H9 (cell line): ENCODE results near the gene MCF2L2. TPM values are rescaled to one million over a fixed set of nuclear protein-coding genes. Genes with fewer than 3 reads are reported as not detected.

Experiments
- DNase-seq: peaks from one replicate; pipeline ENCODE4 v3.0.0-alpha.2; 2017
- H2AFZ ChIP-seq: one replicate; pipeline ENCODE4 v1.6.1; 2013; ENCODE audit warnings: mild to moderate bottlenecking, low read length, control low read depth, moderate library complexity
- H2AK5ac ChIP-seq: 2 replicates; pipeline ENCODE4 v1.6.1; 2013; ENCODE audit warnings: low read length, control low read depth, mixed read lengths; ENCODE audit not compliant: insufficient read length
- H2BK120ac ChIP-seq: one replicate; pipeline ENCODE4 v1.6.1; 2013; ENCODE audit warnings: low read depth, mild to moderate bottlenecking, low read length, control low read depth, inconsistent platforms; ENCODE audit not compliant: poor library complexity, severe bottlenecking
- H2BK12ac ChIP-seq: 2 replicates; pipeline ENCODE4 v1.6.1; 2013; ENCODE audit warnings: low read length, control low read depth, mixed read lengths, low read depth; ENCODE audit not compliant: insufficient read length
- H2BK15ac ChIP-seq: 2 replicates; pipeline ENCODE4 v1.6.1; 2013; ENCODE audit warnings: low read depth, low read length, control low read depth
- H2BK20ac ChIP-seq: one replicate; pipeline ENCODE4 v1.6.1; 2013; ENCODE audit warnings: low read depth, mild to moderate bottlenecking, low read length, control low read depth, inconsistent platforms; ENCODE audit not compliant: poor library complexity, severe bottlenecking
- H2BK5ac ChIP-seq: 2 replicates; pipeline ENCODE4 v1.6.1; 2013; ENCODE audit warnings: low read length, control low read depth, mixed read lengths; ENCODE audit not compliant: insufficient read length
- H3K14ac ChIP-seq: 2 replicates; pipeline ENCODE4 v1.6.1; 2013; ENCODE audit warnings: low read length, control low read depth; ENCODE audit not compliant: insufficient read depth
- H3K18ac ChIP-seq: 2 replicates; pipeline ENCODE4 v1.6.1; 2013; ENCODE audit warnings: low read depth, mild to moderate bottlenecking, mixed read lengths, low read length, control low read depth; ENCODE audit not compliant: insufficient read length
- H3K23ac ChIP-seq: 2 replicates; pipeline ENCODE4 v1.6.1; 2013; ENCODE audit warnings: low read length, control low read depth, mixed read lengths, low read depth; ENCODE audit not compliant: insufficient read length
- H3K23me2 ChIP-seq: 2 replicates; pipeline ENCODE4 v1.6.1; 2013; ENCODE audit warnings: low read depth, mild to moderate bottlenecking, mixed read lengths, low read length, control low read depth; ENCODE audit not compliant: insufficient read length, poor library complexity, severe bottlenecking
- H3K27ac ChIP-seq: 2 replicates; pipeline ENCODE4 v1.5.1; 2013; ENCODE audit warnings: low read length, control low read depth, mixed read lengths, low read depth; ENCODE audit not compliant: insufficient read length
- H3K27me3 ChIP-seq: 2 replicates; pipeline ENCODE4 v1.6.1; 2013; ENCODE audit warnings: low read length, control low read depth, inconsistent platforms; ENCODE audit not compliant: insufficient read depth
- H3K4ac ChIP-seq: 2 replicates; pipeline ENCODE4 v1.6.1; 2013; ENCODE audit warnings: low read depth, mild to moderate bottlenecking, control low read depth, inconsistent platforms, low read length, moderate library complexity
- H3K4me1 ChIP-seq: 2 replicates; pipeline ENCODE4 v1.6.1; 2013; ENCODE audit warnings: low read length, control low read depth, inconsistent platforms; ENCODE audit not compliant: insufficient read depth
- H3K4me2 ChIP-seq: 2 replicates; pipeline ENCODE4 v1.6.1; 2013; ENCODE audit warnings: low read length, control low read depth, mixed read lengths; ENCODE audit not compliant: insufficient read length, insufficient read depth
- H3K56ac ChIP-seq: 2 replicates; pipeline ENCODE4 v1.6.1; 2013; ENCODE audit warnings: low read depth, mild to moderate bottlenecking, mixed read lengths, low read length, control low read depth; ENCODE audit not compliant: insufficient read length
- H3K79me1 ChIP-seq: 2 replicates; pipeline ENCODE4 v1.6.1; 2013; ENCODE audit warnings: low read depth, mild to moderate bottlenecking, moderate library complexity, low read length, control low read depth, inconsistent platforms; ENCODE audit not compliant: insufficient read depth, poor library complexity, severe bottlenecking
- H3K79me2 ChIP-seq: 2 replicates; pipeline ENCODE4 v1.6.1; 2013; ENCODE audit warnings: low read length, control low read depth, inconsistent platforms; ENCODE audit not compliant: insufficient read depth
- H3K9ac ChIP-seq: 2 replicates; pipeline ENCODE4 v1.6.1; 2013; ENCODE audit warnings: low read length, control low read depth, mixed read lengths; ENCODE audit not compliant: insufficient read length; ENCODE audit errors: extremely low read depth
- H3K9me3 ChIP-seq: one replicate; pipeline ENCODE4 v1.6.1; 2013; ENCODE audit warnings: low read depth, low read length, inconsistent platforms; ENCODE audit not compliant: control insufficient read depth
- H3T11ph ChIP-seq: one replicate; pipeline ENCODE4 v1.6.1; 2013; ENCODE audit warnings: mild to moderate bottlenecking, low read length, control low read depth, inconsistent platforms
- H4K20me1 ChIP-seq: one replicate; pipeline ENCODE4 v1.6.1; 2013; ENCODE audit not compliant: control insufficient read depth, insufficient read length, insufficient read depth
- H4K5ac ChIP-seq: 2 replicates; pipeline ENCODE4 v1.6.1; 2013; ENCODE audit warnings: low read depth, mild to moderate bottlenecking, mixed read lengths, low read length, control low read depth; ENCODE audit not compliant: insufficient read length
- H4K8ac ChIP-seq: replicated peaks from 2 replicates; pipeline ENCODE4 v1.6.1; 2013; ENCODE audit warnings: low read length, control low read depth, mixed read lengths, low read depth; ENCODE audit not compliant: insufficient read length
- H4K91ac ChIP-seq: 2 replicates; pipeline ENCODE4 v1.6.1; 2013; ENCODE audit warnings: low read depth, mild to moderate bottlenecking, moderate library complexity, mixed read lengths, low read length, control low read depth; ENCODE audit not compliant: insufficient read length
- H3K27ac Mint-ChIP-seq, 3 experiments: 2 replicates in 2 of 3; 3 replicates in 1 of 3; pipeline ENCODE4 v1.8.0; 2020 to 2021; ENCODE audit warnings: mixed read lengths in 3 of 3, mild to moderate bottlenecking in 1 of 3, moderate library complexity in 1 of 3
- H3K27me3 Mint-ChIP-seq: 2 replicates; pipeline ENCODE4 v1.8.0; 2021; ENCODE audit warnings: low read depth, mild to moderate bottlenecking, moderate library complexity, mixed read lengths
- H3K36me3 Mint-ChIP-seq, 3 experiments: 2 replicates in 2 of 3; 3 replicates in 1 of 3; pipeline ENCODE4 v1.8.0; 2020 to 2021; ENCODE audit warnings: low read depth in 3 of 3, mixed read lengths in 3 of 3; ENCODE audit not compliant: insufficient read depth in 1 of 3
- H3K4me1 Mint-ChIP-seq, 2 experiments: 2 replicates each; pipeline ENCODE4 v1.8.0; 2020; ENCODE audit warnings: mixed read lengths in 2 of 2
- H3K4me3 Mint-ChIP-seq, 2 experiments: 2 replicates in 1 of 2; 3 replicates in 1 of 2; pipeline ENCODE4 v1.8.0; 2020 to 2021; ENCODE audit warnings: mild to moderate bottlenecking in 2 of 2, mixed read lengths in 2 of 2, moderate library complexity in 1 of 2
- H3K9me3 Mint-ChIP-seq, 2 experiments: 2 replicates in 1 of 2; 3 replicates in 1 of 2; pipeline ENCODE4 v1.8.0; 2020; ENCODE audit warnings: mild to moderate bottlenecking in 2 of 2, mixed read lengths in 2 of 2, moderate library complexity in 1 of 2
- total RNA-seq: library from RNA; stranded (reverse); gene quantifications from 2 replicates; pipeline ENCODE4 v1.2.1, GENCODE V29; 2021
- TF ChIP-seq, protein P1 (sequence below): fragments of 200-600 bp; sonication (generic); conservative IDR thresholded peaks from 3 replicates; pipeline ENCODE4 v1.8.0; 2021; ENCODE audit warnings: antibody characterized with exemption, mild to moderate bottlenecking

MCF2L2 gene
- total RNA-seq, 1 experiment from 2014 or later, result 6.4 TPM

DNA sequence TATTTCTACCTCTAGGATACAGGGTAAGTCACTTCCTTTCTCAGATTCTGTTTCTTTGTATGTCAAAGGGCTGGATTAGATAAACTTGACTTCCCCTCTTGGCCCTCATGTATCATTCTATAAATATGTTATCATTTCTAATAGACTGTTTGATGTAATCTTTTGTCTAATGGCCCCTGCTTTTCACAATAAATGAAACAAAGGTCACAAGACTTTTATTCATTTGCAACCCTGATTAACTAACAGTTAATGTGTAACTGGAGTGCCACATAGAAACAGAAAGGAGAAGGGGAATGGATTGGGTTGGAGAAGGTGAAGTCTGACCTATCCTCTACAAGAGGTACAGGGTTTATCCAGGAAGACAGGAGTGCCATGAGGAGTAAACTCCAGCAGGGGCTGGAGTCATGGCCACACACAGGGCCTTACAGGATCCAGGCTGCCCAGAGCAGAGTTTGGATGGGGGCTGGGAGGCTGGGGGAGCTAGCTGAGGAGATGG is 183.4 kb downstream of the MCF2L2 start:
- no peak overlapping the region; a peak in 1 of 7 replicates for H3K27ac Mint-ChIP-seq
- no peak overlapping the region for H4K5ac ChIP-seq
- no peak for DNase-seq

More for the DNA sequence above, 183.4 kb downstream of the MCF2L2 start:
- H3K23me2 ChIP-seq, result no peaks in the 10 kb centered on the region
- H3K56ac ChIP-seq, result no peak overlapping the region
- TF ChIP-seq, protein P1, sequence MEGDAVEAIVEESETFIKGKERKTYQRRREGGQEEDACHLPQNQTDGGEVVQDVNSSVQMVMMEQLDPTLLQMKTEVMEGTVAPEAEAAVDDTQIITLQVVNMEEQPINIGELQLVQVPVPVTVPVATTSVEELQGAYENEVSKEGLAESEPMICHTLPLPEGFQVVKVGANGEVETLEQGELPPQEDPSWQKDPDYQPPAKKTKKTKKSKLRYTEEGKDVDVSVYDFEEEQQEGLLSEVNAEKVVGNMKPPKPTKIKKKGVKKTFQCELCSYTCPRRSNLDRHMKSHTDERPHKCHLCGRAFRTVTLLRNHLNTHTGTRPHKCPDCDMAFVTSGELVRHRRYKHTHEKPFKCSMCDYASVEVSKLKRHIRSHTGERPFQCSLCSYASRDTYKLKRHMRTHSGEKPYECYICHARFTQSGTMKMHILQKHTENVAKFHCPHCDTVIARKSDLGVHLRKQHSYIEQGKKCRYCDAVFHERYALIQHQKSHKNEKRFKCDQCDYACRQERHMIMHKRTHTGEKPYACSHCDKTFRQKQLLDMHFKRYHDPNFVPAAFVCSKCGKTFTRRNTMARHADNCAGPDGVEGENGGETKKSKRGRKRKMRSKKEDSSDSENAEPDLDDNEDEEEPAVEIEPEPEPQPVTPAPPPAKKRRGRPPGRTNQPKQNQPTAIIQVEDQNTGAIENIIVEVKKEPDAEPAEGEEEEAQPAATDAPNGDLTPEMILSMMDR, result peak; percentile 21; the same call in 1 of the 3 replicates
- peaks cover 8% of the 10 kb centered on the region for H3K9me3 ChIP-seq
- H2BK5ac ChIP-seq, result no peak overlapping the region
- no peak overlapping the region for H3T11ph ChIP-seq
- no peak overlapping the region for H3K18ac ChIP-seq
- no peaks in the 10 kb centered on the region for H4K20me1 ChIP-seq
- H3K4me1 ChIP-seq, result peaks cover 16% of the 10 kb centered on the region; the same call in 1 of the 2 replicates
- no peak overlapping the region for H4K91ac ChIP-seq
- Mint-ChIP-seq H3K4me3 (no peak overlapping the region), H3K27me3 (peaks cover 9% of the 10 kb centered on the region), H3K4me1 (peaks cover 21 to 22% of the 10 kb centered on the region in 2 experiments), H3K36me3 (peaks cover 19 to 31% (median 22%) of the 10 kb centered on the region in 3 experiments), H3K9me3 (peaks cover 27 to 30% of the 10 kb centered on the region in 2 experiments)
- no peak overlapping the region for H2AFZ ChIP-seq
- no peaks in the 10 kb centered on the region for H3K79me1 ChIP-seq
- no peak overlapping the region for H2BK15ac ChIP-seq
- H4K8ac ChIP-seq, result no peak overlapping the region
- H3K4me2 ChIP-seq, result no peak overlapping the region
- no peak overlapping the region for H3K23ac ChIP-seq
- no peaks in the 10 kb centered on the region for H3K79me2 ChIP-seq
- H2BK12ac ChIP-seq, result no peak overlapping the region
- no peak overlapping the region for H3K27ac ChIP-seq
- H3K4ac ChIP-seq, result no peak overlapping the region
- H3K9ac ChIP-seq, result no peak overlapping the region
- H2BK120ac ChIP-seq, result no peak overlapping the region
- H2AK5ac ChIP-seq, result no peak overlapping the region
- no peak overlapping the region for H3K14ac ChIP-seq
- H2BK20ac ChIP-seq, result no peak overlapping the region
- no peaks in the 10 kb centered on the region for H3K27me3 ChIP-seq
